Measurements from ENCODE around the gene TRIO.
"Not testable (repeated sequence)": the region's sequence is repeated elsewhere in the genome, so short reads cannot be mapped to it uniquely, and the experiment has no call there.

Gene TRIO

DNA sequence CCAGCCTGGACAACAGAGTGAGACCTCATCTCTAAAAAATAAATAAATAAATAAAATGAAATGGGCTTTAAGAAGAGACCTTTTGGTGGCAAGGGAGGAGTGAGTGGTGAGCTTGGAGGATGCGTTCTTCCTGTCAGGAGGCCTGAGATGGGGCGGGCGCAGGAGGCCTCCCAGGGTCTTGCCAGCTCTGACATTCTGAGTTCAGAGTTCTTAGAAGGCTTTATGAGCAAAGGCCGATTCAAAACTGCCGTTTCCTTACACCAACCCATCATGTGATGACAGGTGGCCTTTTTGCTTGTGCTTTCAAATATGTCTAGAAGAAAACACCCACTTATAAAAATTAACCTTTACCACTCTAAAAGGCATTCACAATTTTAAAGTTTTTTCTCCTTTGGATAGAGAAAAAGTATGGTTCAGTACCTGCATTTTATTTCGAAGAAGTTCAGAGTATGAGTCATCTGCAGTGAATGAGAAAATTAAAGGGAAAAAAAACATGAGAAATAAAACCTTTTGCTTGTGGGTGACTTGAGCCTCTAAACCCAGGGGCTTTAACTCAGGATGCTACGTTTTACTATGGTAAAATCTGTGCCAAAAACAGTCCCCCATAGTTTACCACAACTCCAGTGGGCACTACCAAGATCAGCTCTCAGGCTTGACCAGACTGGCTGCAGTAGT, 281.0 kb downstream of the TRIO start:
- DNase-seq, result no peak

GRCh38 chr5:14425559-14425958, 282.4 kb downstream of the TRIO start:
- no peak for DNase-seq

DNA sequence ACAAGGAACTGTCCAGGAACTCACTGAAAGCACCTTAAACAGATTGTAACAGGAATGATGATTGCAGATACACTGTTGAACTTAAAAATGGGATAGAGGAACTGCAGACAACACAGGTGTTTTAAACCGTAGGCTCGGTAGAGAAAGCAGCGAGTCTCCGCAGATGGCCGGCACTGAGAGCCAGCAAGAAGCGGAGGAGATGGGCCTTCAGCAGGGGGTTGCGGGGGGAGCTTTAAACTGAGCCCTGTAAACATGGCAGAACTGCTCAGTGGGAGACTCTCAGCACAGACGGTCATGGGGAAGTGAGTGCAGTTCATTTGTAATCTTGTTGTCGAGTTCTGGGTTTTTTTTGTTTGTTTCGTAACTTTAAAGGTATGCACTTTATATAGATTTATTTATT, 283.4 kb downstream of the TRIO start:
- no peak for DNase-seq

DNA sequence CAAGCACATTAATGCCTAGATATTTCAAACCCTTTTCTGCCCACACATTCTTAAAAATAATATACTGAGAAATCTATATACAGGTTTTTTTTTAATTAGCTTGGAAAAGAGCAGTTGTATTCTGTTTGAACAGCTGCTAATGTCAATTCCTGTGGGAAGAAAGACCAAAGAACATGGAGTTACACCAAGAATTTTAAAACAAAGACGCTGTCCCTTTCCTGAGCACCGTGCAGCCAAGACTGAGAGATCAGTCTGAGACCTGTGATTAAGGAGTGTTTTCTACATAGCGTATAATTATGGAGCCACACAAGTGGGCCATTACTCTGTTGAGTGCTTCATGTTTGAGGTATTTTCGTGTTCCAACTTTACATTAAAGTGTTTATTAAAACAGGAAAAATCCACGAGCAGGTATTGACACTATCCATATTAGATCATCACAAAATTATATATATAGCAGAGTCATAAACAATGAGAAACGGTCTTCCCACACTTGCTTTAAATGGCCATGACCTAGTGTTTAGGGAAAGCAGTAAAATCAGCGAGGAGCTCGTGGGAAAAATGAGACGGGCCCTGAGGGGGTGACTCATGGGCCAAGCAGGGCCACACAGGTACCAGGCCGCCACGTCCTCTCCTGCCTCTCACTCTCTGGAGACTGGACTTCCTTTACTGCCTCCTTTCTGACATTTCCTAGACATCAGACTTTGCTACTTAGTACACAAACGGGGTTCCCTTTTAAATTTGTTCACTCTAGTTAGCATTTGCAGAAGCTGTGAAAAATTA, 285.4 kb downstream of the TRIO start:
- DNase-seq, result no peak

DNA sequence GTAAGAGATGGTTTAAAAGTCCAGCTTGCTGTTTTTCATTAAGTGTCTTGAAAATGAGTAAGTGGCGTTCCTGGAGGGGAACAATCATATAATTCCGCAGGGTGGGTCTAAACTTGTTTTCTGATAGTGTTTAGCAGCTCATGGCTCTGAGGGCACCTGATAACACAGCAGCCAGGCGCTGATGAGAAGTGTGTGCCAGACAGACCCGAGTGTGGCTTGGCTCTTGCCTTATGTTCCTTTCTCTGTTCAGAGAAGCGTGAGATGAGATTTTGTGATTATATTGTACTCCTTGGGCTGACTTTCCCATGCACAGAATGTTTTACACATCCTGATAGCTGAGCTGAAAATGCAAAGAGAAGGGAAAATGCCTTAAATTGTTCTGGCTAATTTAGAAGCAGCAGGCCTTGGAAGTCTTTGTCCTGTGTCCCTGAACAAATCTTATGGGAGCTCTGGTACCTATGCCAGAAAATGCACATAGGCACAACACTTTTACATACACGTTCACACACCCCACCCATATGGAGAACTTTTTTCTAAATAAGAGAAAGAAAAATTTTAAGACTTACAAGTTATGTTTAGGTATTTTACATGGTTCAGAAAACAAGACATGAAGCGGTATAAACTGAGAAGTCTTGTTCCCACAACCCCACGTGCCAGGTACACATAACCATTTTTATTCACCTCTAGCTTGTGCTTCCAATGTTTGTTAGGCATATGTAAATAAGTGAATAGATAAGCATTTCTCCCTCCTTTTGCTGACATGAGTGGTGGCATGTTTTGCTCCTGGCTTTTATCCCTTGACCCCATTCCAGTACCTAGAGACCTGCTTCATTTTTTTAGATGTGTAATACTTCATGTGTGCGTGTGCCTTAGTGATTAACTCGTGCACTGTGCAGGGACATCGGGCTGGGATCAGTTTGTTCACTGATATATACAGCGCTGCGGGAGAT, 286.2 kb downstream of the TRIO start:
- no peak for DNase-seq

- DNase-seq, result no peak
These were observed 288.4 kb downstream of the TRIO start for GRCh38 chr5:14431534-14431933.

GRCh38 chr5:14432931-14433589, 289.9 kb downstream of the TRIO start:
- no peak for DNase-seq

GRCh38 chr5:14435481-14435880, 292.3 kb downstream of the TRIO start:
- no peak for DNase-seq

DNA sequence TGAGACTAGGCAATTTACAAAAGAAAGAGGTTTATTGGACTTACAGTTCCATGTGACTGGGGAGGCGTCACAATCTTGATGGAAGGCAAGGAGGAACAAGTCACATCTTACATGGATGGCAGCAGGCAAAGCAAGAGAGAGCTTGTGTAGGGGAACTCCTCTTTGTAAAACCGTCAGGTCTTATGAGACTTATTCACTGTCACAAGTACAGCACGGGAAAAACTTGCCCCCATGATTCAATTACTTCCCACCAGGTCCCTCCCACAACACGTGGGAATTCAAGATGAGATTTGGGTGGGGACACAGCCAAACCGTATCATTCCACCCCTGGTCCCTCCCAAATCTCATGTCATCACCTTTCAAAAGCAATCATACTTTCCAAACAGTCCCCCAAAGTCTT, 293.0 kb downstream of the TRIO start:
- DNase-seq, result not testable (repeated sequence)

GRCh38 chr5:14436801-14437542, 293.8 kb downstream of the TRIO start:
- no peak for DNase-seq

DNA sequence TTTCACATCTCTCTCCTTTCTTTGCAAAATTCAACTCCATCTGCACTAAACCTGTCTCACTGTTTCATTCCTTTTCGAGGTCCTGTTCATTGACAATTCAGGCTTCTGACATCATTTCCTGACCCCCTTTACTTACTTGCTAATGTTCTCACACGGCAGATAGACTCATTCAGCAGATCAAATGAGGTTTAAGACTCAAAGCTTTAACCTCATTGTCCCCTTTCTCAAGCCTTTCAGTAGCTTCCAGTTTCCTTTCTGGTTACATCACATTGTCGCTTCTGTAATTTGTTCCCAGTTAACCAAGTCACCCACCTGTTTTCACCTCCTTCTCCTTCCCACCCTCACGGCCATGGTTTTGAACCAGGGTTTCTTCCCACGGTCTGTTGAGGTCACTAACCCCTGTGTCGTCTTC, 295.1 kb downstream of the TRIO start:
- no peak for DNase-seq

GRCh38 chr5:14439087-14439871, 296.1 kb downstream of the TRIO start:
- DNase-seq, result no peak

DNA sequence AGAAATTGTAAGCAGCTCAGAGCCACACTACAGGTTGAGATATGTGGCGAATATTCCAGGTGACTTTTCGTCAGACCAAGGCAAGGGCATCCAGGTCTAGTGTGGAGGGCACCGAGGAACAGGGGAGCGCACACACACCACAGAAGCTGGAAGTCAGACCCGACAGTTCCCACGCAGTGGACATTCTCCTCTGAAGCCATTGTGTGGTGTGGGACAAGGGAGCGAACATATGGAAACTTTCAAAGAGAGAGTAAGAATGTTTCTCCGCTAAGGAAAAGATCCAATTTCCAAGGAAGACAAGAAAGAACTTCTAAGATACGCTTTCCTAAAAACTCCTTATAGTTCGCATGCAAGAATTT, 297.1 kb downstream of the TRIO start:
- no peak for DNase-seq

DNA sequence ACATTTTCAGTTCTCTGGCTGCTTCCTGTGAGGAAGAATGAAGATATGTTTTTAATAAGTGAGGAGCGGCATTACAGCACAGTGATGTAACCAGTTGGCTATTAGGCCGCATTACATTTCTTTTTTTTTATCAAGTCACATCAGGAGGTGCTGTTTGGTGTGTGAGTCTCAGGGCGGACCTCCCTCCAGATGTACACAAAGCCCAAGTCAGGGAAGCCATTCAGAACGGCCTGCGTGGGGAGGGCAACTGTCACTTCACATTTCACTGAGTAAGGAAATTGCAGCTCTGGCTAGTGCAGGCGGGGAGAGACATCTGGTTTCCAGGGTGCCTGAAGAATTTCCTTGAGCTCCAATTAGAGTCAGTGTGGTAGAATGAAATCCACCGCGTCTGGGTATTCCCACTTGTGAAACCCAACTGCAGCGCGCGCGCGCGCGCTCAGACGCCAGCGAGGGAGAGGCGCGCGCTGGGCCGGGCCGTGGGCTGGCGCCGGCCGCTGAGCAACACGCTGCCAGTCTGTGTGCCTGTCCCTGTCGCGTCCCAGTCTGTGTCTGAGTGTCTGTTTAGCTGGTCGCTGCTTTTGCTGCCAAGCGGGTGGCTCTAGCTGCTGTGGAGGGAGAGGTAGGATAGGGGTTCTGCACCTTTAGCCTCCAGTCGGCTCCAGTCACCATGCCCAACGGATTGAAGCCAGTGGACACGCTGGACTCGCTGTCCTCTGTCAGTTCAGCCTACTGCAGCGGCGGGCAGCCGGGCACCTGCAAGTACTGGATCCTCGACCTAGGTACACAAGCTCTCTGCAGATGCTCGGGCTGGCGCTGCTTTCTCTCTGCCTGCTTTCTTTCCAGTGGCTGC, 297.7 kb downstream of the TRIO start:
- no peak for DNase-seq

GRCh38 chr5:14441641-14442040, 298.5 kb downstream of the TRIO start:
- no peak for DNase-seq

DNA sequence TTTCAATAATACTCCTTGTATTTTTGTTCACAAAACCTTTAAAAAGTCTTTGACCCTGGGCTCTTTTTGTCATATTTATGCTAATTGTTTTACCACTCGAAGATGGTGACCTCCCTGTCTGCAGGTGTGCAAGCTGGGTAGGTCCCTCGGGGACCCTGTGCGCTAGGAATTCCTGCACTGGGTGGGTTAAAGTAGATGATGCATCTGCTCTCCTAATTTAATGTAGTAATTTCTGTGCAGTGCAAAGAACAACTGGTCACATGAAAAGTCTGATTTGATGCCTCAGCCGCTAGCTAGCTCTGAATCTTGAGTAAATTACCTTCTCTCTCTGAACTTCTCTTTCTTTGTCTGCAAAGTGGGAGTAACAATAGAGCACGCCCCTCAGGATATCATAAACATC, 299.4 kb downstream of the TRIO start:
- DNase-seq, result no peak

DNA sequence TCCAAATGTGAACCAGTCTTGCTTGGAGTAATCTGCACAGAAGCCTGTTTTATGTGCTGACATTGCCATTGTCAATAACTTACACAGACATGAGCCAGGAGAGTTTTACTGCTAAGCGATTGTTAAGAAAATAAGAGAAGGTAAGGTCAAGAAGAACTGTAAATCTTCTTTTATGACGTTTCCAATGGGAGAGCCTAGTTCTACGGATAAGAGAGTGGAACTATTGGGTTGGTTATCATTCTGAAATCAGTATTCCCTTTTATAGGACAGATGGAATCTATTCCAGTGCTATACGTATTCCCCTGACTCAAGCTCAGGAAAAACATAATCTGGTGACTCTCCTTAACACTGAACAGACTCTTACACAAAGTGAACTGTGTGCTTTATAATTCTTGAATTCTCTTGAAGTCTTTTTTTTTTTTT, 300.5 kb downstream of the TRIO start:
- no peak for DNase-seq

DNA sequence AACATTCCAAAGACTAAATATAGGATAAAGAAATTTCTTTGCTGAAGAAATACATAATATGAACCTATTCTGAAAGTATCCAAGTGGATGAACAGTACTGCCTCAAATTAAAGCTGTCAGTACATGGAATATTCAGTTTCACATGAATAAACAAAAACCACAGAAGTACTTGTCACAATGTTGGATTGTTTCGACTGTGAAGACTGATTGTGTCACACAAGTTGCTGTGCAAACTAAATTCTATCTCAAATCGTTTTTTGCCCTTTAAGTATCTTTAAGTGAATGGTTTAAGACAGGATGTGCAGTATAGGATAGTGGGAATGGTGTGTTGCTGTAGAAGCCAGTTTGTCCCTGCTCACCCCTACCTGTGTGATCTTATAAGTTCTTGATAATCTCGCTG, 301.0 kb downstream of the TRIO start:
- DNase-seq, result no peak

GRCh38 chr5:14445013-14445412, 301.9 kb downstream of the TRIO start:
- DNase-seq, result no peak

GRCh38 chr5:14445576-14446290, 302.6 kb downstream of the TRIO start:
- no peak for DNase-seq
